ENCODE results near the gene MMP21. TPM values are rescaled to one million over a fixed set of nuclear protein-coding genes. Genes with fewer than 3 reads are reported as not detected.

The MMP21 gene
- total RNA-seq, 4 donors from 2014 or later: 0.19 TPM; not detected in 3

DNA sequence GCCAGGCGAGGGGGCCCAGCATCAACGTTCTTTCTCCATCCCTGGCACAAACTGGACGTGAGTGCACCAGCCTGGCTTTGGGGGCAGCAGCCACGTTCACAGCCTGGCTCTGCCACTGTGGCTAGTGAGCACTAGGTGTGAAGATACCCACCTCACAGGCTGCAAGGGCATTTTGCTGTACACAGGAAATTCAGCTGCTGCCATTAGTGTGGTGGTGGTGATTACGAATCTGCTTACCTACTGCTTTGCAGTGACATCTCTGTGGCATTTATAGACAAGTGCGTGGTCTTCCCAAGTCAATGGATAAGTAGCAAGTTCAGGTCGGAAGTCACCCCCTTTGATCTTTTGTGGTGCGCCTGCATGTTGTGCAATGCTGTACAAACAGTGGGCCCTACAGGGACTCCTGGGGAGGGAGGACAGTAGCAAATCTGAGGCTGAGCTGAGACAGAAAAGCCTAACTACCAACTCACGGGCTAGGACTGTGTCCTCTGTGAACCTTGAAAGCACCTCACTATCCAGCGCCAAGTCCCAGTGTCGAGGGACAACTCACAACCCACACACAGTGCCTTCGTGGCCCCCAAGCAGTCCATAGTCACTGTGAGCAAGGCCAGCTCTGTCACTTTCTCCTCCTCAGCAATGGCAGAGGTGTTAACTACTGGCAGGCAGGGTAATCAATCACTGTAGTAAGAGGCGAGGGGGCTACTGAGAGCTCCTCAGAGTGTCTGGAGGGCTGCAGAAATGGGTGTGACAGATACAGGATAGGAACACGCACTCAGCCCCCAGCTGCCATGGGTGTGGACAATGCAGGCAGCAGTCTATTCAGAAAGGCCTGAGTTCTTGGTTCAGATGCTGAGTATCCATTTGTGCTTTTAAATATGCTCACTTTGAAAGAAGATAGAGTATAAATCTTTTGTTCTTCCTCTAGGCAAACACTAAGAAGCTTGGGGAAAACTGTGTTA, 17.0 kb upstream of the MMP21 start:
- Histone ChIP-seq H3K36me3 (peaks cover 0 to 89% (median 16%) of the 10 kb centered on the region in 3 donors), H3K4me1 (no peaks in the 10 kb centered on the region), H3K27me3 (no peaks in the 10 kb centered on the region), H3K4me3 (no peak overlapping the region), H3K27ac (no peak overlapping the region), H3K9me3 (no peaks in the 10 kb centered on the region)
- TF ChIP-seq POLR2A (IDR thresholded peaks at IDR 0.05): no peak
- TF ChIP-seq, protein P1, sequence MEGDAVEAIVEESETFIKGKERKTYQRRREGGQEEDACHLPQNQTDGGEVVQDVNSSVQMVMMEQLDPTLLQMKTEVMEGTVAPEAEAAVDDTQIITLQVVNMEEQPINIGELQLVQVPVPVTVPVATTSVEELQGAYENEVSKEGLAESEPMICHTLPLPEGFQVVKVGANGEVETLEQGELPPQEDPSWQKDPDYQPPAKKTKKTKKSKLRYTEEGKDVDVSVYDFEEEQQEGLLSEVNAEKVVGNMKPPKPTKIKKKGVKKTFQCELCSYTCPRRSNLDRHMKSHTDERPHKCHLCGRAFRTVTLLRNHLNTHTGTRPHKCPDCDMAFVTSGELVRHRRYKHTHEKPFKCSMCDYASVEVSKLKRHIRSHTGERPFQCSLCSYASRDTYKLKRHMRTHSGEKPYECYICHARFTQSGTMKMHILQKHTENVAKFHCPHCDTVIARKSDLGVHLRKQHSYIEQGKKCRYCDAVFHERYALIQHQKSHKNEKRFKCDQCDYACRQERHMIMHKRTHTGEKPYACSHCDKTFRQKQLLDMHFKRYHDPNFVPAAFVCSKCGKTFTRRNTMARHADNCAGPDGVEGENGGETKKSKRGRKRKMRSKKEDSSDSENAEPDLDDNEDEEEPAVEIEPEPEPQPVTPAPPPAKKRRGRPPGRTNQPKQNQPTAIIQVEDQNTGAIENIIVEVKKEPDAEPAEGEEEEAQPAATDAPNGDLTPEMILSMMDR (IDR thresholded peaks at IDR 0.05): no peak
- WGBS, 2 donors: 88 to 91% methylated on average over 8 to 10 of the region's 14 CpGs
- intact Hi-C loops (cut with DNase I): no loop called here
- DNase-seq: no peak

GRCh38 chr10:125788156-125789034, 12.8 kb upstream of the MMP21 start:
- intact Hi-C loops (cut with DNase I): no loop called here
- no peak for TF ChIP-seq POLR2A (IDR thresholded peaks at IDR 0.05)
- TF ChIP-seq, protein P1 (IDR thresholded peaks at IDR 0.05): no peak
- DNase-seq: no peak
- H3K36me3 ChIP-seq: peaks cover 0 to 46% (median 10%) of the 10 kb centered on the region in 3 donors
- no peaks in the 10 kb centered on the region for H3K9me3 ChIP-seq
- no peaks in the 10 kb centered on the region for H3K4me1 ChIP-seq
- no peaks in the 10 kb centered on the region for H3K27me3 ChIP-seq
- no peak overlapping the region for H3K4me3 ChIP-seq
- no peak overlapping the region for H3K27ac ChIP-seq
- WGBS, 2 donors: 75 to 88% methylated on average over 2 to 4 of the region's 17 CpGs

GRCh38 chr10:125785791-125786190, 10.2 kb upstream of the MMP21 start:
- Histone ChIP-seq H3K4me3 (no peak overlapping the region), H3K36me3 (peaks cover 0 to 23% (median 7%) of the 10 kb centered on the region in 3 donors), H3K4me1 (no peaks in the 10 kb centered on the region), H3K27me3 (no peaks in the 10 kb centered on the region), H3K9me3 (no peaks in the 10 kb centered on the region), H3K27ac (no peak overlapping the region)
- intact Hi-C loops (cut with DNase I): no loop called here
- no peak for DNase-seq
- 77 to 92% methylated on average over 7 to 9 of the region's 9 CpGs for WGBS, 2 donors
- no peak for TF ChIP-seq POLR2A (IDR thresholded peaks at IDR 0.05)
- TF ChIP-seq, protein P1 (IDR thresholded peaks at IDR 0.05): no peak

DNA sequence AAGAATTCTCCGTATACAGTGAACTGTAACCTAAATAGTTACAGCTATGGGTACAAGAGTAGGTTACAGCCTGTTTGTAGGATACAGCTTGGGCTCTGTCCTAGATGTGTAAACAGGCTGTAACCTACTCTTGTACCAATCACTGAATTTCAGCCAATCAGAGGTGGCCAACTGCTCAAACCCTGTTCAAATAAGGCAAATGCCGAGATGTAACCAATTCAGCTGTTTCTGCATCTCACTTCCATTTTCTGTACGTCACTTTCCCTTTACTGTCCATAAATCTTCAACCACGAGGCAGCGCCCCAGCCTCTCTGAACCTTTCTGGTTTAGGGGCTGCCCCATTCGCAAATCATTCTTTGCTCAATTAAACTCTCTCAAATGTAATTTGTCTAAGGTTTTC, 8.3 kb upstream of the MMP21 start:
- intact Hi-C loops (cut with DNase I): no loop called here
- Histone ChIP-seq H3K4me1 (no peaks in the 10 kb centered on the region), H3K9me3 (no peaks in the 10 kb centered on the region), H3K4me3 (no peak overlapping the region), H3K27ac (no peak overlapping the region), H3K27me3 (no peaks in the 10 kb centered on the region), H3K36me3 (peaks cover 0 to 12% (median 5%) of the 10 kb centered on the region in 3 donors)
- WGBS, 2 donors: 75 to 88% methylated on average over 6 of the region's 6 CpGs
- TF ChIP-seq, protein P1 (IDR thresholded peaks at IDR 0.05): no peak
- no peak for TF ChIP-seq POLR2A (IDR thresholded peaks at IDR 0.05)
- DNase-seq: no peak
